GM23338 (cell line): ENCODE measurements around the gene GNB4. TPM values are rescaled to one million over a fixed set of nuclear protein-coding genes. Genes with fewer than 3 reads are reported as not detected.

Source experiments
- ATAC-seq: fragments of 200-7000 bp; cut with Tn5 transposase; 3 replicates; pipeline ENCODE4 v1.9.1; 2020
- DNase-seq: peaks from one replicate; pipeline ENCODE4 v3.0.0-alpha.2; 2015; ENCODE audit warnings: low spot score
- H2AFZ ChIP-seq: fragments of 200-600 bp; sonication (generic); 2 replicates; pipeline ENCODE4 v1.8.0; 2016; ENCODE audit warnings: antibody characterized with exemption, mild to moderate bottlenecking, moderate library complexity
- H3F3A ChIP-seq: fragments of 200-600 bp; sonication (generic); replicated peaks from 2 replicates; pipeline ENCODE4 v1.8.0; 2017; ENCODE audit warnings: antibody characterized with exemption, mixed run types, low read depth
- H3K27ac ChIP-seq: fragments of 200-600 bp; sonication (generic); 2 replicates; pipeline ENCODE4 v1.6.1; 2016; ENCODE audit warnings: low read depth
- H3K27me3 ChIP-seq: fragments of 200-600 bp; sonication (generic); 2 replicates; pipeline ENCODE4 v1.8.0; 2016; ENCODE audit warnings: mild to moderate bottlenecking, mixed run types, moderate library complexity; ENCODE audit not compliant: insufficient read depth
- H3K36me3 ChIP-seq: fragments of 200-600 bp; sonication (generic); 2 replicates; pipeline ENCODE4 v1.8.0; 2016; ENCODE audit warnings: mild to moderate bottlenecking; ENCODE audit not compliant: insufficient read depth
- H3K4me1 ChIP-seq: fragments of 200-600 bp; sonication (generic); 2 replicates; pipeline ENCODE4 v1.8.0; 2016; ENCODE audit warnings: mild to moderate bottlenecking, moderate library complexity; ENCODE audit not compliant: insufficient read depth
- H3K4me2 ChIP-seq: fragments of 200-600 bp; sonication (generic); 2 replicates; pipeline ENCODE4 v1.7.1; 2017; ENCODE audit warnings: mixed run types
- H3K4me3 ChIP-seq: fragments of 200-600 bp; sonication (generic); 2 replicates; pipeline ENCODE4 v1.6.1; 2016; ENCODE audit warnings: mixed run types
- H3K79me2 ChIP-seq: fragments of 200-600 bp; sonication (generic); replicated peaks from 2 replicates; pipeline ENCODE4 v1.8.0; 2017; ENCODE audit warnings: mild to moderate bottlenecking; ENCODE audit not compliant: insufficient read depth
- H3K9me2 ChIP-seq: fragments of 200-600 bp; sonication (generic); 2 replicates; pipeline ENCODE4 v1.8.0; 2017; ENCODE audit not compliant: insufficient read depth
- H4K20me1 ChIP-seq: fragments of 200-600 bp; sonication (generic); replicated peaks from 2 replicates; pipeline ENCODE4 v1.8.0; 2017; ENCODE audit warnings: mild to moderate bottlenecking; ENCODE audit not compliant: insufficient read depth
- H3K27ac Mint-ChIP-seq: 2 replicates; pipeline ENCODE4 v1.8.0; 2020; ENCODE audit warnings: inconsistent platforms, mild to moderate bottlenecking, moderate library complexity, mixed read lengths
- H3K27me3 Mint-ChIP-seq: 3 replicates; pipeline ENCODE4 v1.8.0; 2022; ENCODE audit warnings: low read depth, mild to moderate bottlenecking, moderate library complexity, mixed read lengths, inconsistent platforms; ENCODE audit not compliant: insufficient read depth, poor library complexity
- H3K36me3 Mint-ChIP-seq: 3 replicates; pipeline ENCODE4 v1.8.0; 2021; ENCODE audit warnings: low read depth, mild to moderate bottlenecking, inconsistent platforms, moderate library complexity, mixed read lengths
- H3K4me1 Mint-ChIP-seq: 3 replicates; pipeline ENCODE4 v1.8.0; 2020; ENCODE audit warnings: mild to moderate bottlenecking, inconsistent platforms, mixed read lengths
- H3K4me3 Mint-ChIP-seq: 3 replicates; pipeline ENCODE4 v1.8.0; 2021; ENCODE audit warnings: moderate library complexity, mild to moderate bottlenecking, inconsistent platforms, mixed read lengths
- H3K9me3 Mint-ChIP-seq: 3 replicates; pipeline ENCODE4 v1.8.0; 2020; ENCODE audit warnings: moderate library complexity, mild to moderate bottlenecking, inconsistent platforms, mixed read lengths
- CREB1 ChIP-seq: fragments of 250-450 bp; sonication (Bioruptor Pico); IDR thresholded peaks from 2 replicates; pipeline ENCODE4 v1.5.0; 2020; ENCODE audit warnings: low read depth, mild to moderate bottlenecking, moderate library complexity
- EZH2 ChIP-seq: fragments of 200-600 bp; sonication (generic); IDR thresholded peaks from one replicate; pipeline ENCODE4 v1.8.0; 2017; ENCODE audit warnings: antibody characterized with exemption, mild to moderate bottlenecking, low read depth; ENCODE audit not compliant: unreplicated experiment
- EZH2phosphoT487 ChIP-seq: fragments of 200-600 bp; sonication (generic); IDR thresholded peaks from one replicate; pipeline ENCODE4 v1.8.1; 2018; ENCODE audit warnings: antibody characterized with exemption; ENCODE audit not compliant: unreplicated experiment
- JUNB ChIP-seq: IDR thresholded peaks from one replicate; pipeline ENCODE4 v1.6.1; 2016; ENCODE audit warnings: antibody characterized with exemption; ENCODE audit not compliant: unreplicated experiment
- NANOG ChIP-seq: IDR thresholded peaks from 2 replicates; pipeline ENCODE4 v1.6.1; 2016; ENCODE audit warnings: antibody characterized with exemption, borderline replicate concordance
- POLR2AphosphoS5 ChIP-seq: IDR thresholded peaks from 2 replicates; pipeline ENCODE4 v1.6.1; 2016; ENCODE audit warnings: antibody characterized with exemption, low read depth
- STAT1 ChIP-seq: IDR thresholded peaks from one replicate; pipeline ENCODE4 v1.6.1; 2016; ENCODE audit warnings: antibody characterized with exemption; ENCODE audit not compliant: unreplicated experiment
- ZNF114 ChIP-seq: fragments of 250-450 bp; sonication (Bioruptor Pico); IDR thresholded peaks from 2 replicates; pipeline ENCODE4 v1.5.0; 2020; ENCODE audit warnings: mild to moderate bottlenecking, moderate library complexity
- ZNF331 ChIP-seq: fragments of 250-450 bp; sonication (Bioruptor Pico); IDR thresholded peaks from 2 replicates; pipeline ENCODE4 v1.5.0; 2020; ENCODE audit warnings: low read depth, mild to moderate bottlenecking, moderate library complexity
- polyA plus RNA-seq: library from polyadenylated mRNA; unstranded; fragments of >200 nt; fragmentation: Nextera tagmentation; extraction: Ambion mirVana; gene quantifications from 2 replicates; pipeline ENCODE4 v1.2.1, GENCODE V29; 2016
- total RNA-seq: library from RNA; depleted of rRNA; stranded (reverse); fragments of >200 nt; shearing (Covaris generic); gene quantifications from 2 replicates; pipeline ENCODE4 v1.2.3, GENCODE V29; 2014
- TF ChIP-seq, protein P1 (sequence below): fragments of 250-450 bp; sonication (Bioruptor Pico); IDR thresholded peaks from 2 replicates; pipeline ENCODE4 v1.5.0; 2020; ENCODE audit warnings: mild to moderate bottlenecking, moderate library complexity
- TF ChIP-seq, protein P2 (sequence below), 2 experiments: fragments of 200-600 bp in 1 of 2; sonication (generic) in 1 of 2; conservative IDR thresholded peaks; 2 replicates each; pipeline versions ENCODE4 v1.5.1 to v1.6.1; 2016 to 2017; ENCODE audit warnings: antibody characterized with exemption in 2 of 2, low read depth in 2 of 2, mild to moderate bottlenecking in 2 of 2, moderate library complexity in 1 of 2
- TF ChIP-seq, protein P3 (sequence below): IDR thresholded peaks from one replicate; pipeline ENCODE4 v1.6.1; 2018; ENCODE audit warnings: antibody characterized with exemption; ENCODE audit not compliant: unreplicated experiment
- TF ChIP-seq, protein P4 (sequence below): IDR thresholded peaks from 2 replicates; pipeline ENCODE4 v1.6.1; 2016; ENCODE audit warnings: antibody characterized with exemption

GNB4 gene
- total and polyA plus RNA-seq, 2 experiments from 2014 or later: 11.3 to 28.4 TPM

DNA sequence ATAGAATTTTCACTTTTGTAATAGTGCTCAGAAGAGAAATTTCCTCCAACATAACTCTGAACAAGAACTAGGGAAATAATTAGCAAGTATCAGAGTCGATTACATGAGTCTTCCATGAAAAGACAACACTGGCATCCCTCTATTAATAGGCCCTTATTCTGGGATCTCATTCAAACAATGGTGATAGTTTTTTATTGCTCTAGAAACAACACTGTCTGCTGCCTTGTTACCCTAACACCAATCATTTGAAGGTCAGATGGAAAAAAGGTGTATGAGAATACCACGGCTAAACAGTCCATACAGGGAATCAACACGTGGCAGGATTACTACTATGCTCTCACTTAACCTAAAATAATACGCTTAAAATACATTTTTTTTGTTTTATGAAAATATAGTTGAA is 35.9 kb downstream of the GNB4 start:
- Histone ChIP-seq H3K36me3 (no peaks in the 10 kb centered on the region), H3K27me3 (no peaks in the 10 kb centered on the region), H2AFZ (no peak overlapping the region), H3K79me2 (no peaks in the 10 kb centered on the region), H3F3A (no peaks in the 10 kb centered on the region), H3K4me3 (no peak overlapping the region), H3K27ac (no peak overlapping the region), H3K9me2 (no peaks in the 10 kb centered on the region), H3K4me2 (no peak overlapping the region), H3K4me1 (no peaks in the 10 kb centered on the region), H4K20me1 (no peaks in the 10 kb centered on the region)
- no peak for DNase-seq
- H3K27me3 Mint-ChIP-seq: no peaks in the 10 kb centered on the region
- H3K9me3 Mint-ChIP-seq: no peaks in the 10 kb centered on the region
- no peak for ATAC-seq
- H3K4me1 Mint-ChIP-seq: peaks cover 2% of the 10 kb centered on the region; the same call in 2 of the 3 replicates
- H3K4me3 Mint-ChIP-seq: no peak overlapping the region
- H3K36me3 Mint-ChIP-seq: peaks cover 4% of the 10 kb centered on the region; the same call in 1 of the 3 replicates
- H3K27ac Mint-ChIP-seq: no peak overlapping the region
- TF ChIP-seq CREB1 (no peak), JUNB (no peak), STAT1 (no peak), POLR2AphosphoS5 (no peak), NANOG (no peak), EZH2 (no peak), EZH2phosphoT487 (no peak), ZNF114 (CRISPR knock-in tag) (no peak), ZNF331 (CRISPR knock-in tag) (no peak)
- TF ChIP-seq, protein P1, sequence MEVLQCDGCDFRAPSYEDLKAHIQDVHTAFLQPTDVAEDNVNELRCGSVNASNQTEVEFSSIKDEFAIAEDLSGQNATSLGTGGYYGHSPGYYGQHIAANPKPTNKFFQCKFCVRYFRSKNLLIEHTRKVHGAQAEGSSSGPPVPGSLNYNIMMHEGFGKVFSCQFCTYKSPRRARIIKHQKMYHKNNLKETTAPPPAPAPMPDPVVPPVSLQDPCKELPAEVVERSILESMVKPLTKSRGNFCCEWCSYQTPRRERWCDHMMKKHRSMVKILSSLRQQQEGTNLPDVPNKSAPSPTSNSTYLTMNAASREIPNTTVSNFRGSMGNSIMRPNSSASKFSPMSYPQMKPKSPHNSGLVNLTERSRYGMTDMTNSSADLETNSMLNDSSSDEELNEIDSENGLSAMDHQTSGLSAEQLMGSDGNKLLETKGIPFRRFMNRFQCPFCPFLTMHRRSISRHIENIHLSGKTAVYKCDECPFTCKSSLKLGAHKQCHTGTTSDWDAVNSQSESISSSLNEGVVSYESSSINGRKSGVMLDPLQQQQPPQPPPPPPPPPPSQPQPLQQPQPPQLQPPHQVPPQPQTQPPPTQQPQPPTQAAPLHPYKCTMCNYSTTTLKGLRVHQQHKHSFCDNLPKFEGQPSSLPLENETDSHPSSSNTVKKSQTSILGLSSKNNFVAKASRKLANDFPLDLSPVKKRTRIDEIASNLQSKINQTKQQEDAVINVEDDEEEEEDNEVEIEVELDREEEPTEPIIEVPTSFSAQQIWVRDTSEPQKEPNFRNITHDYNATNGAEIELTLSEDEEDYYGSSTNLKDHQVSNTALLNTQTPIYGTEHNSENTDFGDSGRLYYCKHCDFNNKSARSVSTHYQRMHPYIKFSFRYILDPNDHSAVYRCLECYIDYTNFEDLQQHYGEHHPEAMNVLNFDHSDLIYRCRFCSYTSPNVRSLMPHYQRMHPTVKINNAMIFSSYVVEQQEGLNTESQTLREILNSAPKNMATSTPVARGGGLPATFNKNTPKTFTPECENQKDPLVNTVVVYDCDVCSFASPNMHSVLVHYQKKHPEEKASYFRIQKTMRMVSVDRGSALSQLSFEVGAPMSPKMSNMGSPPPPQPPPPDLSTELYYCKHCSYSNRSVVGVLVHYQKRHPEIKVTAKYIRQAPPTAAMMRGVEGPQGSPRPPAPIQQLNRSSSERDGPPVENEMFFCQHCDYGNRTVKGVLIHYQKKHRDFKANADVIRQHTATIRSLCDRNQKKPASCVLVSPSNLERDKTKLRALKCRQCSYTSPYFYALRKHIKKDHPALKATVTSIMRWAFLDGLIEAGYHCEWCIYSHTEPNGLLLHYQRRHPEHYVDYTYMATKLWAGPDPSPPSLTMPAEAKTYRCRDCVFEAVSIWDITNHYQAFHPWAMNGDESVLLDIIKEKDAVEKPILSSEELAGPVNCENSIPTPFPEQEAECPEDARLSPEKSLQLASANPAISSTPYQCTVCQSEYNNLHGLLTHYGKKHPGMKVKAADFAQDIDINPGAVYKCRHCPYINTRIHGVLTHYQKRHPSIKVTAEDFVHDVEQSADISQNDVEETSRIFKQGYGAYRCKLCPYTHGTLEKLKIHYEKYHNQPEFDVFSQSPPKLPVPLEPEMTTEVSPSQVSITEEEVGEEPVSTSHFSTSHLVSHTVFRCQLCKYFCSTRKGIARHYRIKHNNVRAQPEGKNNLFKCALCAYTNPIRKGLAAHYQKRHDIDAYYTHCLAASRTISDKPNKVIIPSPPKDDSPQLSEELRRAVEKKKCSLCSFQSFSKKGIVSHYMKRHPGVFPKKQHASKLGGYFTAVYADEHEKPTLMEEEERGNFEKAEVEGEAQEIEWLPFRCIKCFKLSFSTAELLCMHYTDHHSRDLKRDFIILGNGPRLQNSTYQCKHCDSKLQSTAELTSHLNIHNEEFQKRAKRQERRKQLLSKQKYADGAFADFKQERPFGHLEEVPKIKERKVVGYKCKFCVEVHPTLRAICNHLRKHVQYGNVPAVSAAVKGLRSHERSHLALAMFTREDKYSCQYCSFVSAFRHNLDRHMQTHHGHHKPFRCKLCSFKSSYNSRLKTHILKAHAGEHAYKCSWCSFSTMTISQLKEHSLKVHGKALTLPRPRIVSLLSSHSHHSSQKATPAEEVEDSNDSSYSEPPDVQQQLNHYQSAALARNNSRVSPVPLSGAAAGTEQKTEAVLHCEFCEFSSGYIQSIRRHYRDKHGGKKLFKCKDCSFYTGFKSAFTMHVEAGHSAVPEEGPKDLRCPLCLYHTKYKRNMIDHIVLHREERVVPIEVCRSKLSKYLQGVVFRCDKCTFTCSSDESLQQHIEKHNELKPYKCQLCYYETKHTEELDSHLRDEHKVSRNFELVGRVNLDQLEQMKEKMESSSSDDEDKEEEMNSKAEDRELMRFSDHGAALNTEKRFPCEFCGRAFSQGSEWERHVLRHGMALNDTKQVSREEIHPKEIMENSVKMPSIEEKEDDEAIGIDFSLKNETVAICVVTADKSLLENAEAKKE (CRISPR knock-in tag): no peak
- TF ChIP-seq, protein P2, sequence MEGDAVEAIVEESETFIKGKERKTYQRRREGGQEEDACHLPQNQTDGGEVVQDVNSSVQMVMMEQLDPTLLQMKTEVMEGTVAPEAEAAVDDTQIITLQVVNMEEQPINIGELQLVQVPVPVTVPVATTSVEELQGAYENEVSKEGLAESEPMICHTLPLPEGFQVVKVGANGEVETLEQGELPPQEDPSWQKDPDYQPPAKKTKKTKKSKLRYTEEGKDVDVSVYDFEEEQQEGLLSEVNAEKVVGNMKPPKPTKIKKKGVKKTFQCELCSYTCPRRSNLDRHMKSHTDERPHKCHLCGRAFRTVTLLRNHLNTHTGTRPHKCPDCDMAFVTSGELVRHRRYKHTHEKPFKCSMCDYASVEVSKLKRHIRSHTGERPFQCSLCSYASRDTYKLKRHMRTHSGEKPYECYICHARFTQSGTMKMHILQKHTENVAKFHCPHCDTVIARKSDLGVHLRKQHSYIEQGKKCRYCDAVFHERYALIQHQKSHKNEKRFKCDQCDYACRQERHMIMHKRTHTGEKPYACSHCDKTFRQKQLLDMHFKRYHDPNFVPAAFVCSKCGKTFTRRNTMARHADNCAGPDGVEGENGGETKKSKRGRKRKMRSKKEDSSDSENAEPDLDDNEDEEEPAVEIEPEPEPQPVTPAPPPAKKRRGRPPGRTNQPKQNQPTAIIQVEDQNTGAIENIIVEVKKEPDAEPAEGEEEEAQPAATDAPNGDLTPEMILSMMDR (conservative IDR thresholded peaks at IDR 0.05; ENCODE audit: low read depth in 2 of 2): no peak
- TF ChIP-seq, protein P3, sequence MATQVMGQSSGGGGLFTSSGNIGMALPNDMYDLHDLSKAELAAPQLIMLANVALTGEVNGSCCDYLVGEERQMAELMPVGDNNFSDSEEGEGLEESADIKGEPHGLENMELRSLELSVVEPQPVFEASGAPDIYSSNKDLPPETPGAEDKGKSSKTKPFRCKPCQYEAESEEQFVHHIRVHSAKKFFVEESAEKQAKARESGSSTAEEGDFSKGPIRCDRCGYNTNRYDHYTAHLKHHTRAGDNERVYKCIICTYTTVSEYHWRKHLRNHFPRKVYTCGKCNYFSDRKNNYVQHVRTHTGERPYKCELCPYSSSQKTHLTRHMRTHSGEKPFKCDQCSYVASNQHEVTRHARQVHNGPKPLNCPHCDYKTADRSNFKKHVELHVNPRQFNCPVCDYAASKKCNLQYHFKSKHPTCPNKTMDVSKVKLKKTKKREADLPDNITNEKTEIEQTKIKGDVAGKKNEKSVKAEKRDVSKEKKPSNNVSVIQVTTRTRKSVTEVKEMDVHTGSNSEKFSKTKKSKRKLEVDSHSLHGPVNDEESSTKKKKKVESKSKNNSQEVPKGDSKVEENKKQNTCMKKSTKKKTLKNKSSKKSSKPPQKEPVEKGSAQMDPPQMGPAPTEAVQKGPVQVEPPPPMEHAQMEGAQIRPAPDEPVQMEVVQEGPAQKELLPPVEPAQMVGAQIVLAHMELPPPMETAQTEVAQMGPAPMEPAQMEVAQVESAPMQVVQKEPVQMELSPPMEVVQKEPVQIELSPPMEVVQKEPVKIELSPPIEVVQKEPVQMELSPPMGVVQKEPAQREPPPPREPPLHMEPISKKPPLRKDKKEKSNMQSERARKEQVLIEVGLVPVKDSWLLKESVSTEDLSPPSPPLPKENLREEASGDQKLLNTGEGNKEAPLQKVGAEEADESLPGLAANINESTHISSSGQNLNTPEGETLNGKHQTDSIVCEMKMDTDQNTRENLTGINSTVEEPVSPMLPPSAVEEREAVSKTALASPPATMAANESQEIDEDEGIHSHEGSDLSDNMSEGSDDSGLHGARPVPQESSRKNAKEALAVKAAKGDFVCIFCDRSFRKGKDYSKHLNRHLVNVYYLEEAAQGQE: no peak
- TF ChIP-seq, protein P4, sequence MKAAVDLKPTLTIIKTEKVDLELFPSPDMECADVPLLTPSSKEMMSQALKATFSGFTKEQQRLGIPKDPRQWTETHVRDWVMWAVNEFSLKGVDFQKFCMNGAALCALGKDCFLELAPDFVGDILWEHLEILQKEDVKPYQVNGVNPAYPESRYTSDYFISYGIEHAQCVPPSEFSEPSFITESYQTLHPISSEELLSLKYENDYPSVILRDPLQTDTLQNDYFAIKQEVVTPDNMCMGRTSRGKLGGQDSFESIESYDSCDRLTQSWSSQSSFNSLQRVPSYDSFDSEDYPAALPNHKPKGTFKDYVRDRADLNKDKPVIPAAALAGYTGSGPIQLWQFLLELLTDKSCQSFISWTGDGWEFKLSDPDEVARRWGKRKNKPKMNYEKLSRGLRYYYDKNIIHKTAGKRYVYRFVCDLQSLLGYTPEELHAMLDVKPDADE: no peak
